ENCODE data around the gene ERC2.
"Not testable (repeated sequence)": the region's sequence is repeated elsewhere in the genome, so short reads cannot be mapped to it uniquely, and the experiment has no call there.

Gene ERC2

DNA sequence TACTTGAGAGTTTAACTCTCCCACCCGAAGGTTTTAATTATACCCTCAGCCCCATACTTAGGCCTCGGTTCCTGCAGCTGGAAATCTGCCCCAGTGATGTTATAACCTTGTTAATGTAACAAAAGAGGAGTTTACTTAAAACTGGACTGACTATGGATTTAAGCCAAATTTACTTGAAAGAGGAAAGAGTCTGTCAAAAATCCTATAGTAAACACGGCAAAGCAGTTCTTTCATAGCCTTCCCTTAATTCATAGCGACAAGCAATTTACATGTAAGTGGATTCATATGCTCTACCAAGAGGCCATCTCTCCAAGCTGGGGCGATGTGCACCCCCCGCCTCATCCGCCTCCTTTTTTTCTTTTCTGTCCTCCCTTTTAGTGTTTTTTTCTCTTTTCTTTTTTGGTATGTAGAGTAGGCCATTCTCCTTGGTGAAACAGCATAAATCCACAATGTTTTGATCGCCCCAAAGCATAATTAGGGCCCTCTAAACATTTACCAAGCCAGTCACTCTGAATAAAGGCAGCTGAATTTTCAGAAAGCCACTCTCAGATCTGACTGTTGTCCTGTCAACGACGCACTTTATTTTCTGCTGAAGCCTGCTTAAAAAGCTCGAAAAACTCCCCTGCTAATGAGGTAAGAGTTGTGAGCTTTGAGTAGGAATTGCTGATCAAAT, 608.1 kb downstream of the ERC2 start:
- no peak for DNase-seq

DNA sequence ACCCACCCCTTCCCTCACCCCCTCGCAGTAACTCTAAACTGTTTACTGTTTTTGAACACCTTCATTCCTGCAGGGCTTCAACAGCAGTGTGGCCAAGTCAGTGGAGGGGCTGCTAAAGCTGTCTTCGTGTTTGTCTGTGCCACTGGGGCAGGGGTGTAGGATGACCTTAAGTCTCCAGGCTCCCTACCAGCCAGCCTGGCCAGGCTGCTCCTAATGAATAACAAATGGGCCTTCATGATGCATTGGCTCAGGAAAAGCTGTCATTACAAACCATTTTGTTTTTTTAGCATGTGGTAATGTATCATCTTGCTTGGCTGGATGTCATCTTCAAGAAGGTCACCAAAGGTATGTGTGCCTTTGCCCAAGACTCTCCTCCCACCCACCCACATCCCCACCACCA, 609.0 kb downstream of the ERC2 start:
- no peak for DNase-seq

DNA sequence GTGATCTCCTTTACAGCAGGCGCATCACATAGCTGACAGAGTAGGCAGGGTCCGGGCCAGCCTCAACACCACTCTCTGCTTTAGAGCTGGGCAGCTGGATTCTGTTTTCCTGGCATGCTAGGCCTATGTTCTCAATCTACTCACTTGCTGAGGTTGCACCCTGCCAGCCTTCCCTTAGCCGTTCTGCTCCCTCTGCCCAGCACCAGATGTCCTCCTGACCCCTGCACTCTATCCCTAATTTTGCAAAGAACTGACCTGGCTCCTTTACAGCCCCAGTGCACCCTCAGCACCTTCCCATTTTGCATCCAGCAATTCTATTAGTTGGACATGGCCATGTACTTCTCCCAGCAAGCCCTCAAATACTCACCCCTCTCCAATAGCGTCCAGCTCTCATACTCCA, 609.5 kb downstream of the ERC2 start:
- no peak for DNase-seq

DNA sequence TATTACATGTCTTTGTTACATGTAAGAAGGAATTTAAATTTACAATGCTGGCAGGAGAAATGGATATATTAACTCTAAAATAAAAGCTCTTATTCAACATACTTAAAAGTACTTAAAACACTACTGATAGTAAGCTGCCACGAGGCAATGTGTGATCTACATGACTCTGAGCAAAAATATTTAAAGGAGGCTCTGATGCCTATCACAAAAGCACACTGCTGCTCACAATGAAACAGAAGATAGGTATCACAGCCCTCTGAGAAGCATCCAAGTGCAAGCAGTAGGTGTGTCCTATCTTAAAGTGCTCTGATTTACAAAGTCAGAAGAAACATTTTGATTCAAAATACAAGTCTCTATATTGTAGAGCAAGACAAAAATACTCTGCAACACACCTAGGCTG, 610.0 kb downstream of the ERC2 start:
- no peak for DNase-seq

DNA sequence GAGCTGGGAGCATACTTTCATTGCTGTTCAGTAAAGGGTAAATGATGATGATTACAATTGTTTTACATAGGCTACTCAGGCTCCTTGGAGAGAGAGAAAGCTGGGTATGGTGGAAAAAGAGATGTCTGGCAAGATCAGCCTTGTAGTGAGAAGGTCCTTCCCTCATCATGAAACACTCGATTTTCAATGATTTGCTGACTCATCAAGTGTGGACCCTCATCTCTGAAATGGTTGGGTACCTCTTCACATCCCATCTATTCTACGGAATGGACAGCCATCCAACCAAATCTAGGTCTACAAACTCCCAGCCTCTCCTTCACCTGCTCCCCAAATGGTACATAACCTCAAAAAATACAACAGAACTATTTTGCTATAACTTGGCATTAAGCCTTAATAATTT, 610.6 kb downstream of the ERC2 start:
- DNase-seq, result no peak

DNA sequence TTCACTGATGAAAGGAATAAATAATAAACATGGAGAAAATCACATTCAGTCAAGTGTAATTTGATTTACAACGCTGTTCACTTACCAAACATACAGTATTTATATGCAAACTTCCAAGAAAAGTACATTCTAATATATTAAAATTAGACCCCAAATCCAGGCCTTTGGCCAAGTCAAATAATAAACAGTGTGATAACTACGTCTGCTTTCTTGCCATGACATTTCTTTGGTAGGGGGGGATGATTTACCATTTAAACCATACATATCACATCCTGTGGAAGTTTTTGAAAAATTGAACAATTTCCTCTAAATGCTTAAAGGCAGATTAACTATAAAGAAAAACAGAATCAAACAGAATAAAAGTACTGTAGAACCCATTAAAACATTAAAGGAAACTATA, 613.0 kb downstream of the ERC2 start:
- DNase-seq, result no peak

DNA sequence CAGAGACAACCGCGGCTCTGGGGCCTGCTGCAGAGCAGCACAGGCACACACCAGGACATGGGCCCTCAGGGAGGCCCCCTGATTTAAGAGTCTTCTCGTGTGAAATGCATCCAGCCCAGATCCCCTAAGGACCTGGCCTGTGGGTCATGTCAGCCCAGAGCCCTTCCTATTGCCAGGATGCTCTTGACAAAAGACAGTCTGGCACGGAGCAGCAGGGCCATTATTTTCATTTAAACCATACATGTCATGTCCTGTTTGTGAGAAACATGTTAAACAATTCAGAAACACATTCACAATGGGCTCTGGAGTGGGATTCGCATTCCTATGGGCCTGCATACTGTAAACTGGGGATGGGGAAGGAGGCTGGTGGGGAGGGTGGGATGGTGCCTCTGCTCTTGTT, 613.8 kb downstream of the ERC2 start:
- DNase-seq, result no peak

DNA sequence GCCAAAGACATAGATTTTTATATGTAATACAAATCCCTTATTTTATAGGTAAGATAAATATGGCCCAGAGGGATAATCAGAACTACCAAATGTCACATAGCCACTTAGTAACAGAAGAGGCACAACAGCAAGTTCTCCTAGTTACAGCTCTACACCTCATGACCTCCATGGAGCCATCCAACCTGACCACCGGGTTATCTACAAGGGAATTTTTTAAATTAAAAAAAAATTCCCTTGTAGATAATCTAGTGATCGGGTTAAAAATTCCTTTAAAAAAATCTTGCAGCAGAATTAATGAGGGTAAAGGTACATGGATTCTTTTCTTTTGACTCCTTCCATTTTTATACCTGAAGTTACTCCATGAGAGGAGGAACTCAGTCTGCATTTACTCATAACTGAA, 615.9 kb downstream of the ERC2 start:
- no peak for DNase-seq

DNA sequence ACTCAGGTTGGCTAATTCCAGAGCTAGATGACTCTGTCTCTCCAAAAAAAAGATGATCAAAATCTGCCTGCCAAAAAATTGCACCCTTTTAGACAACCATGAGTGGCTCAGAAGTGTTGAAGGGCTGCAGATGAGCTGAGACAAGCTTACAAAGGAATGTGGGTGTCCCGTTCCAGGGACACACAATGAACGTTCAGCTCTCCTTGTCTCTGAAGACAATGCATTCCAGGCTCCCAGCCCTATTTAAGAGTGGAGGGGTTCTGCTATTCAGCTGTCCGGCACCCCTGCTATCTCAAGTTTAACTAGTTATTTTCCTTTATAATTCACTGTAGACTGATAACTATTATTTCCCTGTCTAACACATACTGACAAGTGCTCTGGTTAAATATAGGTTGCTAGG, 626.1 kb downstream of the ERC2 start:
- no peak for DNase-seq

DNA sequence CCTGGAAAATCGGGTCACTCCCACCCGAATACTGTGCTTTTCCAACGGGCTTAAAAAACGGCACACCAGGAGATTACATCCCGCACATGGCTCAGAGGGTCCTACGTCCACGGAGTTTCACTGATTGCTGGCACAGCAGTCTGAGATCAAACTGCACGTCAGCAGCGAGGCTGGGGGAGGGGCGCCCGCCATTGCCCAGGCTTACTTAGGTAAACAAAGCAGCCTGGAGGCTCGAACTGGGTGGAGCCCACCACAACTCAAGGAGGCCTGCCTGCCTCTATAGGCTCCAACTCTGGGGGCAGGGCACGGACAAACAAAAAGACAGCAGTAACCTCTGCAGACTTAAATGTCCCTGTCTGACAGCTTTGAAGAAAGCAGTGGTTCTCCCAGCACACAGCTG, 636.4 kb downstream of the ERC2 start:
- DNase-seq, result not testable (repeated sequence)

DNA sequence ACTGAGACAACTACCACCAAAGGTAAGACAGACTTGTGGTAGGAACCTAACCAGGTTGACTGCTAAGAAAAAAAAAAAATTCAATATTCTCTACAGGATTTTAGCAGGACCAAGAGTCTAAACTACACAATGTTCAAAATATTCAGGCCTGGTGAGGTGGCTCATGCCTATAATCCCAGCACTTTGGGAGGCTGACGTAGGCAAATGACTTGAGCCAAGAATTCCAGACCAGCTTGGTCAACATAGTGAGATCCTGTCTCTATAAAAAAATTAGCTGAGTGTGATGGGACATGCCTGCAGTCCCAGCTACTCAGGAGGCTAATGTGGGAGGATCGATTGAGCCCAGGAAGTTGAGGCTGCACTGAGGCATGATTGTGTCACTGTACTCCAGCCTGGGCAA, 639.6 kb downstream of the ERC2 start:
- no peak for DNase-seq

DNA sequence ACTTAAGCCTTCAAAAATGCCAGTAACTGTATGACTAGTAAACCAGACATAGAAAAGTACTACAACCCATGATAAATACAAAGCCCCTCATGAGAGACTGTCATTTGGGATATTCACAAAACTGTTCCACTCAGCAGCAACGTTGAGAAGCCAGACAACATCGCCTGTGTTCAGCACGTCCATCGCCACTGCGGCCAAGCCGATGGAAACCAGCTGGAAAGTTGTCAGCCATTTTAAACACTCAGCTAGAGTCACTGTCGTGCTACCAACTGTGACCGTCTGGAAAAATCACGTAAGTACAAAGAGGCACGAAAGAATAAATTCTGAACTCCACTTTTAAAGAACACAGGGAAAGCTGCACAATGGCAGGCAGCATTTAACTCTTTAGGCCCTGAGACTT, 640.5 kb downstream of the ERC2 start:
- no peak for DNase-seq

DNA sequence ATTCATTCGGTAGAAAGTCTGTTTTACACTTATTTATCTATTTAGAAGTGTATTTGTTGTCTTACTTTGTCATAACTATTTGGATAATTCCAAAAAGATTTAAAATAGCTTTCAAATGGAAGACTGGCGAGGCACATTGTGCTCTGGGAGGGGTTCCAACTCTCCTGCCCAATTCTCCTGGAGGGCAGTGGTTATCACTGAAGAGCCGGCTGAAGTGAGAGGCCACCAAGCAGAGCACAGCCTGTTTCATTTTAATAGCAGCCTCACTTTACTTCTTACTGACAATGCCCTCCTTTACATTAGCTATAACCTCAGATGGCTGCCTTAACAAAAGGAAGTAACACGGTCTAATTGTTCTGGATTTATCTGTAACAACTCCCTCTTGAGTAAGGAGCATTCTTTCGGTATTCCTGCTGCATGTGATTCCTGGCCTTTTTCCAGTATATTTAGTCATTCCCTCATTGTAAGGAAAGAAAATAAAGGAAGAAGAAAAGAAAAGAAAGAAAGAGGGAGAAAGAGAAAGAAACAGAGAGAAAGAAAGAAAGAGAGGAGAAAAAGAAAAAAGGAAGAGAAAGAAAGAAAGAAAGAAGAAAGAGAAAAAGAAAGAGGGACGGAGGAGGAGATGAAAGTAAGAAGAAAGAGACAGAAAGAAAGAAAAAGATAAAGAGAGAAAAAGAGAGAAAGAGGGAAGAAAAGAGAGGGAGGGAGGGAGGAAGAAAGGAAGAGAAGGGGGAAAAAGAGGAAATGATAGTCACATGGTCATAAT, 641.4 kb downstream of the ERC2 start:
- no peak for DNase-seq

DNA sequence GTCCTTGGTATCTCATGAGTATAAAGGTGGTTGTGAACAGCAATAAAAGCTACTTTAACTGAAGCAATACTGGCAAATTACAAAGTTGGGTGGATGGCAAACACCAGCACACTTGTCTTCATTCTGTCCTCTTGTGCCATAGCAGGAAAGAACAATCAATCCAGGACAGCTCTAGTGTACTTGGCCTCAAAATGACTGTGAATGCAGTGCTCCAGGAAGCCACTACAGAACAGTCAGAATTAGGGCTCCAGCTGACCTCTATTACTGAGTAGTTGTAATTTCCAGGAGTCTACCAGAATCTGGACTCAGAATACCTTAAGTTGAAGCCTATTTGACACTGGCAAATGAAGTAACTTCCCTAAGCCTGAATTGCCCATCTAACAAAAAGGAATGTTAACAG, 642.2 kb downstream of the ERC2 start:
- DNase-seq, result no peak

DNA sequence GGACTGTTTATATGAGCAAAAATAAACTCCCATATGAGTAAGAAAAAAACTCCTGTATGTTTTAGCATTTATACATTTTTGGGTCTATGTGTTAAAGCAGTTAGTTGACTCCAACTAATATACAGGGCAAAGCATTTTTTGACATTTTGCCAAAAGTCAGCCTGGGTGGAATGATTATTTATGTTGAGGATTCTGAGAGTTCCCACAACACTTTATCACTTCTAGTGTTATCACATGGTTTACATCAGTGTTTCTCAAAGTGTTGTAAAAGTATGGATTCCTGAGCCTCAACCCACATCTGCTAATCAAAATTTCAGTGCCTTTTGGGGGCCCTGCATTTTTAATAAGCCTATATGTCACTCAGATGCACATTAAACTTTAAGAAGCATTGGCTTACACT, 643.9 kb downstream of the ERC2 start:
- no peak for DNase-seq

DNA sequence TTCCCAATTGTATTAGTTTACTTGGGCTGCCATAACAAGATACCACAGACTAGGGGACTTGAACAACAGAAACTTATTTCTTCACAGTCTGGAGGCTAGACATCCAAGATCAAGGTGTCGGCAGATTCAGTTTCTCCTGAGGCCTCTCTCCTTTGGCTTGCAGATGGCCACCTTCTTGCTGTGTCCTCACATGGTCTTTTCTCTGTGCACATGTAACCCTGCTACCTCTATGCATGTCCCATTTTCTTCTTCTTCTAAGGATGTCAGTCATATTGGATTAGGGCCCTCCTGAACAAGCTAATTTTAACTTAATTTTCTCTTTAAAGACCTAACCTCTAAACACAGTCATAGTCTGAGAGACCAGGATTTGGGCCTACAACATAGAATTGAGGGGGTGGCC, 644.4 kb downstream of the ERC2 start:
- no peak for DNase-seq

DNA sequence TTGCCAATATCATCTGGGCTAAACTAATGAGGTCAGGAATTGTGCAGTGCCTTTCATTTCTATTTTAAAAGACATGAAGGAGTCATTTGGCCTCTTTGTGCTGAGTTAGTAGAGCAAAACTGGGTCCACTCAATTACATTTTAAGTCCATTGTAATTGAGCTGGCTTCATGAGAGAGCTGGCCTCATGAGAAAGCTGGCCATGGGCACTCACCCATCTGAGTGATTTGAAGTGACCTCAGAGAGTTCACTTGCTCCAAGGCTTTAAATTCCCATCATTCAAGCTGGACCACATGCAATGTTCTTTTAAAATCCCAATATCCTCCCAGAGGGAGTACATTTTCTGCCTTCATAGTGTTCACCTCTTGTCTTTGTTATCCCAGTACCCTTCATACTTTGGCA, 645.3 kb downstream of the ERC2 start:
- DNase-seq, result no peak

DNA sequence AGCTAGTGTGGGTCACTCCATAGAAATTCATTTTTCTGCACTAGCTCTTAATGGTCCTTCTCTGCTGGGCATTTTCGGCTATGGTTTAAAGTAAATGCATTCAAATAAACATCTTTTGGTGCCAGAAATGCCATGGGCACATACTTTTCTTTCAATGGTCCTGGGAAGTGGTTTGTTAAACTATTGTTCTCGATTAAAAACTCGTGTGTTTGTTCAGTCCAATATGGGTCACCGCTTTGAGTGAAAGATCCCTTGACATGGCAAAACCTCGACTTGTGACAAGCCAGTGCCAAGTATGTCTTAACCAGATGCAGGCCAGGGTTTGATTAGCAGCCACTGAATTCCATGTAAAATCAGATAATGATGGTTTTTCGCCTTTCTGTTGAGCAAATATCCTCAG, 649.3 kb downstream of the ERC2 start:
- DNase-seq, result no peak

DNA sequence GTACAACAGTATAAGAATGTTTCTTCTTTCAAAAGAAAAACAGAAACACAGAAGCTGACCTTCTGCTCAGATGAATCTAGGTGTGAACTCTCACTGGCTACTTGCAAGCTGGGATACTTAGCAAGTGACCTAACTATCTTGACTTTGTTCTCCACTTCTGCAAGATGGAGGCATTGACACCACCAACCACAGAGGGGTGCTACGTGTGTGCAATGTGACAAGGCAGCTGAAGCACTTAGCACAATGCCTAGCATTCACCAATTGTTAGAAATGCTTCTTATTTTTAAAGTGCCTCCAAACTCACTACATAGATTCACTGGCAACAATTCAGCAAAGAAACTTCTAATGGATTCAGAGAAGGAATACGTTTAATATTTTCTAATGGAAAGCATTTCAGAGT, 649.8 kb downstream of the ERC2 start:
- DNase-seq, result no peak

DNA sequence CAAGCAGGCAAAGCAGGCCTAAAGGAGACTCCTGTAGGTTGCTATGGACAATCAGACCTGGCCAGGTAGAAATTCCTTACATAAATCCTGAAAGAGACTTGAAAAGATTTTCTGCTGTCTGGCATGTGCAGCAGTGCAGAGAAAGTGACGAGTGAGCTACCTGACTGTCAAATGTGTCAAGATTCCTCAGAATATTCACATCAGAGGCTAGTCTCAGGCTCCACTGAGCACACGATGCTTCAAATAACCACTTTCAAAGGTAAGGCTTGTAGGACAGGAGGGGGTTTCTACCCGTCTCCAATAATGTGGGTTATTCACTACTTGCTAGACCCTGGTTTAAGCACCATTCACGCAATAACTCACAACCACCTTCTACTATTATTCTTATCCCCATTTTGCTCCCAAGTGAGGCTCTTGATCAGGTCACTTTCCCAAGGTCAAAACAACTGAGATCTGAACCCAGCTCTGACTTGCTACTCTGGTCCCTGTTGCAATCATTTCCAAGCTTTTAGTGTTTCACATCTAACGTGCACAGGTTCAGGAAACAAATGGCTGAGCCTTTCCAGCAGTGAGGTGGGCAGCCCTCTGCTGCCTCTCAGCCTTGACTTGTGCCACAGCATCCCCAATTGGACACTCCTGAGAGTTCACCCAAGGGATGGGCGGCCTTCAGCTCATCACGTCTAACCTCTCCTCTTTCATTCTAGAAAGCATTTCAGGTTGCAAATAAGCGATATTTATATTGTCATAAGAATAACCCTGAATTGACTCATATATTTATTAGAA, 651.3 kb downstream of the ERC2 start:
- no peak for DNase-seq

DNA sequence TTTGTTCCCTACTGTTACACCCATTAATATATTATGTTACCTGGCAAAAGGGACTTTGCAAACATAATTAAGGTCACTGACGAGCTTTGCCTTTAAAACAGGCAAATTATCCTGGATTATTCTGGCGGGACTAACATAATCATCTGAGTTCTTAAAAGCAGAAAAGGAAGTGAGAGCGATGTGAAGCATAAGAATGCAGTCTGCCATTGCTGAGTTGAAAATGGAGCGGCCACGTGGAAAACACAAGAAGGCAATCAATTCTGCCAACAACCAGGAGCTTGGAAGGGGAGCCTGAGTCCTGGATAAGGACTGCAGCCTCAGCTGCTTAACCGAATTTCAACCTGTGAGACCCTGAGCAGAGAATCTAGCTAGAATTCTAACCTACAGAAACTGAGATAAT, 653.0 kb downstream of the ERC2 start:
- DNase-seq, result no peak

DNA sequence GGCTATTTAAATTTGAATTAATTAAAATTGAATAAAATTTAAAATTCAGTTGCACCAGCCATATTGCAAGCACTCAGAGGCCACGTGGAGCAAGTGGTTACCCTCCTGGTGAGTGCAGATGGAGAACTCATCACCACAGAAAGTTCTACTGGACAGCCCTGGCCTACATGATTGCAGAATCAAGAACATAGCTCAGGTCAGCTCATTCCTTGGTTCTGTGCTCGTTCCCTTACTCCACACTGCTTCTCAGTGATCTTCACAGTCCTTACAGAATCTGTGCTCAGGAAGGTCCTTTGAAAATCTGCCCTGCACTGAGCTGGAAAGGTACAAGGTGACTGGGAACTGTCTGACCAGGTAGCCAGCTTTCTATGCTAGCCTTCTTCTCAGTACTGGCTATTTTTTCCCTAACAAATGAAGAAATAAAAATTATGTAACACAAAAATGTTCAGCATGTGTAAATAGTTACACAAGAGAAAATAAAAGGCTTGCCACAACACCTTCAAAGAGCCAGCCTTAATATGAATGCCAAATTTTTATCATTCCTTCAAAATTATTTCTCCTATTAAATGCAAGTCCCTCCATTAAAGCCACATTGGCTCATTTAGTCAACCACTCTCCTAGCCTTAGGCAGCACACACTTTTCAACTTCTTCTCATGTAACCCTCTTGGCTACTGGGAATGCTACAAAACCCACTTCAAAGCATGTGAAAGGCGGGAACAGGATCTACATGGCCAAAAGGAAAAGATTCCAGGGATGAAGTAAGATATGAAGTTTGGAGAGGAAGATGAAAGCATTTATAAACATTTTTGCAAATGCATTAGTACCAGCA, 654.8 kb downstream of the ERC2 start:
- DNase-seq, result no peak

DNA sequence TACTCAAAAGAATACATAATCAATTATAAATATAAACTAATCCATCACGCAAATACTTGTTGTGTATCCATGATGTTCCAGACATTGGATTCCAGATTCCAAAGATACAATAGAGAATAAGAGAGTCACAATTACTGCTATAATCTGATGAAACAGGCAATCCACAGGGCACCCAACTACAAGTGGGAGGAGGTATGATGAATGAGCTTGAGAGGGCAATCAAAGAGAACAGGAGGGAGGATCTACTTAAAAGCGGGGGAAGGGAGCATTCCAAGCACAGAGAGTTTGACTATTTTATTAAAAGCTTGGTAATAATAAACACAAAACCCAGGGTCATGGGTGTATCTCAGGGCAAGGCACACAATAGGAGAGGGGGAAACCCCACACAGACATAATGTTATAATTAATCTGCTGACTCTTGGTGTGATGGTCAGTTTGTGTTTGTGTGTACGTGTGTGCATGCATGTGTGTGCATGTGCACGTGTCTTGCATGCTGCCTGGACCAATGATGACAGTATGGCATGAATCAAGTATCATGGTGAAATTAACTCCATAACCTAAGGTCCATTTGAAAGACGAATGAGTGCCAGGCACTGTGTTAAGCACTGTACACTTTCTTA, 655.8 kb downstream of the ERC2 start:
- DNase-seq, result no peak

Data from effector CD8-positive, alpha-beta T cell (primary cell).